Natural killer cell treated with Interleukin-12 subunit alpha and Interleukin-12 subunit beta and Interleukin-15 and Interleukin-18, amount 100 ng/mL, for 72 hours (primary cell): ENCODE data around the gene RIMS1. TPM values are rescaled to one million over a fixed set of nuclear protein-coding genes. Genes with fewer than 3 reads are reported as not detected.

Experiments
- ATAC-seq, 2 donors: fragments of 150-1000 bp; cut with Tn5 transposase in 1 of 2; sonication (Bioruptor Pico), chemical (Tn5 transposase) in 1 of 2; 2 replicates each; pipeline ENCODE4 v1.10.0; 2021
- DNase-seq: peaks from one replicate; pipeline ENCODE4 v3.0.0; 2022; ENCODE audit warnings: low spot score
- H3K27ac Mint-ChIP-seq, 2 donors: 1 replicate in 1 of 2; 2 replicates in 1 of 2; pipeline ENCODE4 v1.8.0; 2022; ENCODE audit warnings: mixed read lengths in 2 of 2, mild to moderate bottlenecking in 1 of 2, moderate library complexity in 1 of 2
- H3K27me3 Mint-ChIP-seq, 2 donors: 1 replicate in 1 of 2; 2 replicates in 1 of 2; pipeline ENCODE4 v1.8.0; 2022; ENCODE audit warnings: mixed read lengths in 2 of 2
- H3K36me3 Mint-ChIP-seq: one replicate; pipeline ENCODE4 v1.8.0; 2022; ENCODE audit warnings: mixed read lengths
- H3K4me1 Mint-ChIP-seq, 2 donors: 1 replicate in 1 of 2; 2 replicates in 1 of 2; pipeline ENCODE4 v1.8.0; 2022; ENCODE audit warnings: low read depth in 2 of 2, mixed read lengths in 2 of 2, mild to moderate bottlenecking in 1 of 2
- H3K4me3 Mint-ChIP-seq: one replicate; pipeline ENCODE4 v1.8.0; 2022; ENCODE audit warnings: mixed read lengths
- H3K9me3 Mint-ChIP-seq: 2 replicates; pipeline ENCODE4 v1.8.0; 2022; ENCODE audit warnings: mixed read lengths
- total RNA-seq, 2 donors: library from RNA; stranded (reverse); gene quantifications; one replicate each; pipeline ENCODE4 v1.2.3, GENCODE V29; 2022

RIMS1 gene
- total RNA-seq, 2 donors from 2014 or later = not detected

DNA sequence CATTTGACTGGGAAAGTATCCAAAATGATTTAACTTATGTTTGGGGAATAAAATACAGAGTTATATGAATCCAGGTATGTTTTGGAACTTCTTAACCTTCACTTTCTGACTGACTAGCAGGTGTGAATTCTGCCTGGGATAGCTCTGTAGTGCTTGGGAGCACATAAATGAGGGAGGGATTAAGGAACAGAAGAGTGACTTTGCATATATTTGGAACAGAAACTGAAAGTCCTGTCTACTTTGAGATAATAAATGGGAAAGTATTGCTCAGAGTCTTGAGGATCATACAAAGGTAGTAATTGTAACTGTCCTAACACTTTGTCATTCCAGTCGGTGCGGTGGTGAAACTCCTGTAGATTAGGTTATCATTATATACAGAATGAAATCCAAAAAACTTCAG is 317.6 kb downstream of the RIMS1 start:
- Mint-ChIP-seq H3K4me3 (no peak overlapping the region), H3K4me1 (no peaks in the 10 kb centered on the region), H3K27me3 (no peaks in the 10 kb centered on the region), H3K27ac (no peak overlapping the region), H3K9me3 (no peaks in the 10 kb centered on the region), H3K36me3 (no peaks in the 10 kb centered on the region)
- no peak for ATAC-seq
- no peak for DNase-seq

- Mint-ChIP-seq H3K9me3 (no peaks in the 10 kb centered on the region), H3K27ac (no peak overlapping the region), H3K4me1 (no peaks in the 10 kb centered on the region), H3K27me3 (no peaks in the 10 kb centered on the region), H3K36me3 (no peaks in the 10 kb centered on the region), H3K4me3 (no peak overlapping the region)
- ATAC-seq (no peak), DNase-seq (no peak)
Observed at GRCh38 chr6:72205500-72205899, 319.1 kb downstream of the RIMS1 start.

DNA sequence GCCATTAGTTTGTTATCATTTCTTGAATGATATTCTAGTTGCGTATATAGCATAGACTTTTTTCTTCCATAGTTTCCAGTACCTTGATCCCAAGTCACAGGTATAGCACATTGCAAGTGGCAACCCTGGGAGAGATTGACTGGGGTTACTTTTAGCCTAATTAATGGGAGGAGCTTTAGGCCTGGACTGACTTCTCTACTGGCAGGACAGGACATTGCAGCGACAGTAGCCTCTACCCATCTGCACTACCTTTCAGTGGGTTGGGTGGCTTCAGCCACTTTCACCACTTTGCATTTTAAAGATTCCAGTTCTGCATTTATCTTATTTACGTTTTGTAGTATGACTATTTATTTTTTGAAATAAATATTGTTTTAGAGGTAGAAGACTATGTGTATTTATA is 320.3 kb downstream of the RIMS1 start:
- no peak for ATAC-seq
- no peaks in the 10 kb centered on the region for H3K9me3 Mint-ChIP-seq

DNA sequence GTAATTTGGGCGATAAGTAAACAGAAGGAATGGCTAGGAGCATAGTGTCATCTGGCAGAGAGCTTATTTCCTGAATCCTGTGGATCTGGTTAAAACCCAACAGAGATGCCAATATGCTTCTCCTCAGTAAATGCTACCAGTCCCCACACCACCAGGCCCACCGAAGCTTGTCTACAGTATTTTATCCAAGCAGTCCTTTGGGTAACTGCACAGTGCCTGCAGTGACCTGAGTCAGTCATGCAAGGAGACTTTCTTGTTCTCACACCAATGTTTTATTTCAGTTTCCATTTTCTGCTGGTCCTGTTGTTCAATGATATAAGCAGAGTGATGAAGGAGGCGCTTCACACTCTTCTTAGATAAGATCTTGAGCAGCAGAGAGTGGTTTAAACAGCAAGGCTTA is 326.3 kb downstream of the RIMS1 start:
- Mint-ChIP-seq H3K27me3 (no peaks in the 10 kb centered on the region), H3K27ac (no peak overlapping the region), H3K36me3 (no peaks in the 10 kb centered on the region), H3K4me3 (no peak overlapping the region), H3K9me3 (no peaks in the 10 kb centered on the region), H3K4me1 (no peaks in the 10 kb centered on the region)
- DNase-seq (no peak), ATAC-seq (no peak)

More for the DNA sequence above, 320.3 kb downstream of the RIMS1 start:
- H3K36me3 Mint-ChIP-seq = no peaks in the 10 kb centered on the region
- H3K4me1 Mint-ChIP-seq = no peaks in the 10 kb centered on the region
- no peak for DNase-seq
- H3K4me3 Mint-ChIP-seq = no peak overlapping the region
- H3K27ac Mint-ChIP-seq = no peak overlapping the region
- H3K27me3 Mint-ChIP-seq = no peaks in the 10 kb centered on the region

- Mint-ChIP-seq H3K9me3 (no peaks in the 10 kb centered on the region), H3K36me3 (no peaks in the 10 kb centered on the region), H3K4me3 (no peak overlapping the region), H3K27me3 (no peaks in the 10 kb centered on the region), H3K4me1 (no peaks in the 10 kb centered on the region), H3K27ac (no peak overlapping the region)
- DNase-seq (no peak), ATAC-seq (no peak)
Observed at GRCh38 chr6:72213654-72214053, 327.3 kb downstream of the RIMS1 start.

GRCh38 chr6:72216222-72217068 is 330.1 kb downstream of the RIMS1 start:
- H3K4me3 Mint-ChIP-seq = no peak overlapping the region
- no peak for ATAC-seq

DNA sequence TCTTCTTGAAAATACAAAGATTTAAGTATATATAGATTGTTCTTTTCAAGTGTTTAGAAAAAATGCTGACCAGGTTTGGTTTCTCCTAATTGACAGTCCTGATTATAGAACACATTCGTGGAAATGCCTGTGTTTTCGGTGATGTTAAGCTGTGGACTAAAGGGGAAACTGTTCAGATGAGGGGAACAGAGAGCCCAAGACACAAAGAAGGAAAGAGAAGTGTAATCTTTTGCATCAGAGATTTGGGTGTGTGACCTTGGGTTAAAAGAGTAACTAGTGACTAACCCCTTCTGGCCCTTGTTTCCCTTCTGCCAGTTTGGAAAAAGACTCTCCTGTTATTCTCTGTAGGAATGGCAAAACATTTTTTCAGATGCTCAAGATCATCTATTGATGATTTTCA is 331.3 kb downstream of the RIMS1 start:
- no peaks in the 10 kb centered on the region for H3K4me1 Mint-ChIP-seq
- no peaks in the 10 kb centered on the region for H3K9me3 Mint-ChIP-seq
- H3K27ac Mint-ChIP-seq = no peak overlapping the region
- ATAC-seq = no peak
- DNase-seq = no peak
- H3K36me3 Mint-ChIP-seq = no peaks in the 10 kb centered on the region
- no peaks in the 10 kb centered on the region for H3K27me3 Mint-ChIP-seq
- H3K4me3 Mint-ChIP-seq = no peak overlapping the region

More at GRCh38 chr6:72216222-72217068, 330.1 kb downstream of the RIMS1 start:
- Mint-ChIP-seq H3K36me3 (no peaks in the 10 kb centered on the region), H3K27me3 (no peaks in the 10 kb centered on the region), H3K9me3 (no peaks in the 10 kb centered on the region), H3K4me1 (no peaks in the 10 kb centered on the region), H3K27ac (no peak overlapping the region)
- no peak for DNase-seq

GRCh38 chr6:72218125-72218524 is 331.8 kb downstream of the RIMS1 start:
- H3K27me3 Mint-ChIP-seq = no peaks in the 10 kb centered on the region
- no peak overlapping the region for H3K27ac Mint-ChIP-seq
- no peaks in the 10 kb centered on the region for H3K36me3 Mint-ChIP-seq

GRCh38 chr6:72219536-72219935 is 333.2 kb downstream of the RIMS1 start:
- no peak overlapping the region for H3K27ac Mint-ChIP-seq
- no peak overlapping the region for H3K4me3 Mint-ChIP-seq

More at GRCh38 chr6:72218125-72218524, 331.8 kb downstream of the RIMS1 start:
- Mint-ChIP-seq H3K4me3 (no peak overlapping the region), H3K9me3 (no peaks in the 10 kb centered on the region), H3K4me1 (no peaks in the 10 kb centered on the region)
- no peak for DNase-seq
- ATAC-seq = no peak

GRCh38 chr6:72238021-72238420 is 351.7 kb downstream of the RIMS1 start:
- Mint-ChIP-seq H3K36me3 (no peaks in the 10 kb centered on the region), H3K4me3 (no peak overlapping the region), H3K9me3 (peaks cover 4% of the 10 kb centered on the region), H3K4me1 (no peaks in the 10 kb centered on the region), H3K27me3 (no peaks in the 10 kb centered on the region), H3K27ac (no peak overlapping the region)
- DNase-seq = no peak
- no peak for ATAC-seq

More at GRCh38 chr6:72219536-72219935, 333.2 kb downstream of the RIMS1 start:
- DNase-seq (no peak), ATAC-seq (no peak)
- H3K4me1 Mint-ChIP-seq = no peaks in the 10 kb centered on the region
- H3K27me3 Mint-ChIP-seq = no peaks in the 10 kb centered on the region
- no peaks in the 10 kb centered on the region for H3K9me3 Mint-ChIP-seq
- H3K36me3 Mint-ChIP-seq = no peaks in the 10 kb centered on the region

DNA sequence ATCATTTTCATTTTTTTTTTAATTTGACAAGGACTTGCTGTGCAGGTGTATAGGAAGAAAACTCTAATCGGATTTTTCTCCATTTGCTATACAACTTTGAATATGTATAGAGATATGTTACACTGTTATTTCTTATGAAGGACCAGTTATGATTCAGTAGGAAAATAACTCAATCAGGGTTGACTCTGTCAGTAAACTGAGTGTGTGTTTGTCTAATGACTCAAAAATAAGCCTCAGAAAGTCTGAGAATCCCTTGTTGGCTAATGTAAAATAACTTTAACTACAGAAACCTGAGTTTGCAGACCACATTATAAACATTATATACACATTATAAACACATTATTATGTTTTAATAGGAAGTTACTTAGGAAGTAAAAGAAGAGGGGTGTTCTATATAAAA is 352.6 kb downstream of the RIMS1 start:
- H3K27me3 Mint-ChIP-seq = no peaks in the 10 kb centered on the region
- DNase-seq (no peak), ATAC-seq (no peak)
- H3K27ac Mint-ChIP-seq = no peak overlapping the region
- no peaks in the 10 kb centered on the region for H3K9me3 Mint-ChIP-seq
- no peaks in the 10 kb centered on the region for H3K36me3 Mint-ChIP-seq
- no peak overlapping the region for H3K4me3 Mint-ChIP-seq
- no peaks in the 10 kb centered on the region for H3K4me1 Mint-ChIP-seq

DNA sequence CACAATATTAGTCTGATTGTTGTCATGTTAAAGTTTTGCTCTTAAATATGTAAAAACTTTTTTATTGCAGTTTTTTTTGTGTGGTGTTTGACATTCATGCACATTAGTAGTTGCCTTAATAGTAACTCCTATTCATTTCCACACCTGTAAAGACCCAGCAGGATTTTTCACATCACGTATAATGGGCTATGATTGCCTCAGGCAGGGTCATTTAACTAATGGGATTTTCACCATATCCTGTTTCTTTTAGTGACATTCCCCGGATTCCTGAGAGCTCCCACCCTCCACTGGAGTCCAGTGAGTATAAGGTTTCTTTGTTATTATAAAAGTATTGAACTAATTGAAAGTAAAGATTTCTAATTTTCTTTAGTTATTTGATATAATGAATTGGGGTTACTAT is 359.2 kb downstream of the RIMS1 start:
- H3K4me1 Mint-ChIP-seq = no peaks in the 10 kb centered on the region
- H3K27ac Mint-ChIP-seq = no peak overlapping the region
- no peaks in the 10 kb centered on the region for H3K36me3 Mint-ChIP-seq
- H3K27me3 Mint-ChIP-seq = no peaks in the 10 kb centered on the region
- H3K4me3 Mint-ChIP-seq = no peak overlapping the region
- no peaks in the 10 kb centered on the region for H3K9me3 Mint-ChIP-seq
- ATAC-seq (no peak), DNase-seq (no peak)

GRCh38 chr6:72246926-72247325 is 360.6 kb downstream of the RIMS1 start:
- H3K9me3 Mint-ChIP-seq = no peaks in the 10 kb centered on the region
- ATAC-seq = no peak
- no peak overlapping the region for H3K4me3 Mint-ChIP-seq
- DNase-seq = no peak
- H3K27me3 Mint-ChIP-seq = no peaks in the 10 kb centered on the region
- H3K27ac Mint-ChIP-seq = no peak overlapping the region
- no peaks in the 10 kb centered on the region for H3K36me3 Mint-ChIP-seq
- H3K4me1 Mint-ChIP-seq = no peaks in the 10 kb centered on the region

DNA sequence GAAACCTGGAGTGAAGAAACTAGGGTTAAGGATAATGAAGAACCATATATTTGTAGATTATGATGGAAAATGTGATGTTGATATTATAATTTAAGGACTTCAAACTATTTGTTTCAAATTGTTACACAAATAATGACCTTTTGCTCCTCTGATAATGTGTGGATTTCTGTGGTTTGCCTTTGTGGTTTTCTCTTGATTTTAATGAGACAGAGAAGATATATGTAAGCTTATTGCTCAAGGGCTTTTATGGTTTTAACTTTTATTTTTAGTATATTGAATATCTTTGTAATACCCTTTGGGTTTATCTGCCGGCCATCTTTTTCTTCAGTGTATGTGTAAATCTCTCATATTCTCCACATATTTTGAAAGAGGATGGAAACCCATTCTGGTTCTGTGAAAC is 362.3 kb downstream of the RIMS1 start:
- H3K4me1 Mint-ChIP-seq = no peaks in the 10 kb centered on the region
- DNase-seq (no peak), ATAC-seq (no peak)
- no peaks in the 10 kb centered on the region for H3K36me3 Mint-ChIP-seq
- H3K27ac Mint-ChIP-seq = no peak overlapping the region
- no peak overlapping the region for H3K4me3 Mint-ChIP-seq
- H3K9me3 Mint-ChIP-seq = no peaks in the 10 kb centered on the region
- no peaks in the 10 kb centered on the region for H3K27me3 Mint-ChIP-seq

- H3K36me3 Mint-ChIP-seq = no peaks in the 10 kb centered on the region
- H3K4me3 Mint-ChIP-seq = no peak overlapping the region
- no peak for DNase-seq
- no peaks in the 10 kb centered on the region for H3K27me3 Mint-ChIP-seq
- no peaks in the 10 kb centered on the region for H3K9me3 Mint-ChIP-seq
- ATAC-seq = no peak
- H3K27ac Mint-ChIP-seq = no peak overlapping the region
- no peaks in the 10 kb centered on the region for H3K4me1 Mint-ChIP-seq
Observed at GRCh38 chr6:72250664-72251063, 364.3 kb downstream of the RIMS1 start.
